Activated CD4-positive, CD25-positive, alpha-beta regulatory T cell treated with anti-CD3 and anti-CD28 coated beads, Interleukin-2, amount 50 U/mL, for 72 hours (primary cell): ENCODE data around the gene PSMB4.
"Not testable (repeated sequence)": the region's sequence is repeated elsewhere in the genome, so short reads cannot be mapped to it uniquely, and the experiment has no call there.

Experiments used
- DNase-seq: peaks from one replicate; pipeline ENCODE4 v3.0.0; 2021

Gene PSMB4

GRCh38 chr1:151399324-151400171 is at the start of gene PSMB4:
Gene PSMB4, plus strand, starts transcription at chr1:151399573. Its CDS starts 15 bp downstream, at chr1:151399588.
- DNase-seq, result peak; percentile 71

- not testable (repeated sequence) for DNase-seq
These were observed 49.0 kb upstream of the PSMB4 start for GRCh38 chr1:151350323-151350722.

- DNase-seq, result no peak
These were observed 47.2 kb upstream of the PSMB4 start for GRCh38 chr1:151352021-151352718.

GRCh38 chr1:151356696-151357095 is 42.7 kb upstream of the PSMB4 start:
- DNase-seq, result no peak

- no peak for DNase-seq
These were observed 37.5 kb upstream of the PSMB4 start for GRCh38 chr1:151361883-151362282.

GRCh38 chr1:151362308-151363155 is 36.8 kb upstream of the PSMB4 start:
- DNase-seq, result no peak

- DNase-seq, result no peak
These were observed 34.4 kb upstream of the PSMB4 start for GRCh38 chr1:151364996-151365395.

GRCh38 chr1:151367658-151368392 is 31.5 kb upstream of the PSMB4 start:
- no peak for DNase-seq

- no peak for DNase-seq
These were observed 30.7 kb upstream of the PSMB4 start for GRCh38 chr1:151368393-151369301.

- no peak for DNase-seq
These were observed 30.1 kb upstream of the PSMB4 start for GRCh38 chr1:151369302-151369610.

GRCh38 chr1:151369621-151370048 is 29.7 kb upstream of the PSMB4 start:
- no peak for DNase-seq

GRCh38 chr1:151370211-151370911 is 29.0 kb upstream of the PSMB4 start:
- DNase-seq, result no peak

GRCh38 chr1:151371370-151372057 is 27.9 kb upstream of the PSMB4 start:
- DNase-seq, result no peak

GRCh38 chr1:151372058-151372934 is 27.1 kb upstream of the PSMB4 start, which contains the start of gene SELENBP1:
Gene SELENBP1, minus strand, starts transcription at chr1:151372705. Its CDS starts 64 bp downstream, at chr1:151372641.
- DNase-seq, result no peak

- no peak for DNase-seq
These were observed 26.2 kb upstream of the PSMB4 start for GRCh38 chr1:151373196-151373595.

GRCh38 chr1:151377150-151377884 is 22.1 kb upstream of the PSMB4 start:
- no peak for DNase-seq

GRCh38 chr1:151384584-151384983 is 14.8 kb upstream of the PSMB4 start:
- no peak for DNase-seq

- DNase-seq, result no peak
These were observed 13.4 kb upstream of the PSMB4 start for GRCh38 chr1:151386002-151386401.
